GM12878 (cell line): ENCODE data around the gene STIL. TPM values are rescaled to one million over a fixed set of nuclear protein-coding genes. Genes with fewer than 3 reads are reported as not detected.

Experiments
- ATAC-seq: fragments of 200-7000 bp; cut with Tn5 transposase; 3 replicates; pipeline ENCODE4 v1.9.1; 2020; ENCODE audit warnings: mild to moderate bottlenecking, moderate library complexity
- BruUV-seq: library from RNA; stranded (reverse); fragments of 400-500 nt; replicated peaks from 2 replicates; lab custom pipeline; 2021; lab: Mats Ljungman, UMichigan
- CTCF ChIA-PET: fragments of 300-600 bp; sonication (Branson Sonifier 250); formaldehyde crosslinking; extraction: SDS; loops from one replicate; lab custom pipeline; 2021; ENCODE audit warnings: inconsistent platforms; lab: Yijun Ruan, JAX
- POLR2A ChIA-PET: fragments of 350-600 bp; formaldehyde crosslinking; extraction: SDS; loops from one replicate; lab custom pipeline; 2021; ENCODE audit warnings: inconsistent platforms; lab: Charles Lee
- RAD21 ChIA-PET: fragments of 300-600 bp; sonication (Branson Sonifier 250); formaldehyde crosslinking; loops from one replicate; lab custom pipeline; 2023; ENCODE audit warnings: antibody characterized with exemption; ENCODE audit not compliant: unreplicated experiment; lab: Charles Lee
- SMC1A ChIA-PET: fragments of 300-600 bp; sonication (Branson Sonifier 250); formaldehyde crosslinking; loops from one replicate; lab custom pipeline; 2023; ENCODE audit not compliant: unreplicated experiment, uncharacterized antibody; lab: Charles Lee
- DNase-seq: peaks from one replicate; pipeline ENCODE4 v3.0.0-alpha.2; 2011; ENCODE audit warnings: low read depth, low spot score
- FAIRE-seq: peaks from 3 replicates; lab custom pipeline; 2011; peaks lifted over from hg19 to GRCh38; lab: Jason Lieb, UNC
- H2AFZ ChIP-seq: 2 replicates; pipeline ENCODE4 v1.6.0; 2011; ENCODE audit warnings: low read depth, low read length, control low read depth; ENCODE audit not compliant: control insufficient read depth
- H3K27ac ChIP-seq: 2 replicates; pipeline ENCODE4 v1.5.1; 2011; ENCODE audit warnings: control low read depth; ENCODE audit not compliant: control insufficient read depth, insufficient read depth
- H3K27me3 ChIP-seq, 2 experiments: replicated peaks in 1 of 2; 2 replicates each; pipeline versions ENCODE4 v1.6.0 to v1.6.1; 2011; ENCODE audit warnings: low read length in 1 of 2; ENCODE audit not compliant: control insufficient read depth in 2 of 2, insufficient read depth in 2 of 2
- H3K36me3 ChIP-seq, 2 experiments: 2 replicates each; pipeline ENCODE4 v1.5.1; 2011; ENCODE audit warnings: low read length in 1 of 2; ENCODE audit not compliant: control insufficient read depth in 2 of 2, insufficient read depth in 2 of 2
- H3K4me1 ChIP-seq: 2 replicates; pipeline ENCODE4 v1.6.1; 2011; ENCODE audit warnings: mild to moderate bottlenecking, low read length, moderate library complexity, mixed read lengths; ENCODE audit not compliant: control insufficient read depth, insufficient read depth
- H3K4me2 ChIP-seq: 2 replicates; pipeline ENCODE4 v1.6.0; 2011; ENCODE audit warnings: control low read depth; ENCODE audit not compliant: control insufficient read depth, insufficient read depth
- H3K4me3 ChIP-seq: fragments of 200-600 bp; sonication (generic); 2 replicates; pipeline ENCODE4 v1.5.1; 2016
- H3K79me2 ChIP-seq: 2 replicates; pipeline ENCODE4 v1.6.0; 2011; ENCODE audit warnings: low read length; ENCODE audit not compliant: control insufficient read depth, insufficient read depth
- H3K9ac ChIP-seq: 2 replicates; pipeline ENCODE4 v1.8.0; 2011; ENCODE audit warnings: low read length, control low read depth, mixed read lengths; ENCODE audit not compliant: control insufficient read depth, insufficient read depth
- H3K9me3 ChIP-seq: replicated peaks from 3 replicates; pipeline ENCODE4 v1.5.1; 2011; ENCODE audit warnings: mild to moderate bottlenecking, low read length; ENCODE audit not compliant: control insufficient read depth, insufficient read depth
- H4K20me1 ChIP-seq: 2 replicates; pipeline ENCODE4 v1.6.0; 2011; ENCODE audit not compliant: control insufficient read depth, insufficient read depth
- CREB1 ChIP-seq: IDR thresholded peaks from 2 replicates; pipeline ENCODE4 v1.6.1; 2012; ENCODE audit warnings: low read depth, mild to moderate bottlenecking, inconsistent platforms
- E4F1 ChIP-seq: fragments of 450-650 bp; IDR thresholded peaks from 2 replicates; pipeline ENCODE4 v1.6.1; 2018; ENCODE audit warnings: borderline replicate concordance, mild to moderate bottlenecking; ENCODE audit not compliant: partially characterized antibody
- ETV6 ChIP-seq, 2 experiments: fragments of 450-650 bp in 1 of 2; IDR thresholded peaks in 1 of 2; conservative IDR thresholded peaks in 1 of 2; 2 replicates each; pipeline ENCODE4 v1.6.1; 2014; ENCODE audit warnings: antibody characterized with exemption in 1 of 2, borderline replicate concordance in 1 of 2, low read depth in 1 of 2, mild to moderate bottlenecking in 1 of 2, moderate library complexity in 1 of 2
- IRF3 ChIP-seq: fragments of 450-650 bp; IDR thresholded peaks from 2 replicates; pipeline ENCODE4 v1.6.1; 2014; ENCODE audit warnings: mild to moderate bottlenecking
- MLLT1 ChIP-seq: fragments of 450-650 bp; IDR thresholded peaks from 2 replicates; pipeline ENCODE4 v1.6.1; 2016; ENCODE audit warnings: mild to moderate bottlenecking
- MYC ChIP-seq: IDR thresholded peaks from 2 replicates; pipeline ENCODE4 v1.6.1; 2011; ENCODE audit warnings: mild to moderate bottlenecking, low read length, moderate library complexity, inconsistent platforms; ENCODE audit not compliant: insufficient read depth, insufficient replicate concordance, insufficient read length, severe bottlenecking
- PAX5 ChIP-seq: IDR thresholded peaks from 2 replicates; pipeline ENCODE4 v1.6.1; 2011; ENCODE audit warnings: low read depth, low read length, borderline replicate concordance
- RUNX3 ChIP-seq: IDR thresholded peaks from 2 replicates; pipeline ENCODE4 v1.6.1; 2012; ENCODE audit warnings: low read length, inconsistent platforms
- SIX5 ChIP-seq: IDR thresholded peaks from 2 replicates; pipeline ENCODE4 v1.6.1; 2011; ENCODE audit warnings: mild to moderate bottlenecking, low read depth, low read length, moderate library complexity; ENCODE audit not compliant: severe bottlenecking
- STAT1 ChIP-seq: fragments of 450-650 bp; conservative IDR thresholded peaks from 2 replicates; pipeline ENCODE4 v1.6.1; 2014; ENCODE audit warnings: antibody characterized with exemption, mild to moderate bottlenecking
- STAT3 ChIP-seq: IDR thresholded peaks from 2 replicates; pipeline ENCODE4 v1.6.1; 2011; ENCODE audit warnings: low read depth, low read length, improper control_type of control experiment
- ZNF384 ChIP-seq: IDR thresholded peaks from 2 replicates; pipeline ENCODE4 v1.6.1; 2012; ENCODE audit warnings: low read depth, mild to moderate bottlenecking, low read length, improper control_type of control experiment, borderline replicate concordance
- WGBS: methylation state at CpG from one replicate; pipeline ENCODE4 v1.1.6; 2016; ENCODE audit warnings: low lambda C conversion rate; ENCODE audit not compliant: insufficient replicate concordance, insufficient coverage; ENCODE audit errors: missing lambda C conversion rate; 5-methylcytosine and 5-hydroxymethylcytosine counted together
- in situ Hi-C: fragments of 300-500 bp; cut with MboI; formaldehyde crosslinking; loops from 9 replicates; pipeline ENCODE4 v1.14.3; 2018; ENCODE audit warnings: mixed read lengths
- intact Hi-C: fragments of 100-400 bp; cut with micrococcal nuclease; formaldehyde crosslinking; loops from one replicate; pipeline ENCODE4 v1.14.2; 2022; ENCODE audit not compliant: unreplicated experiment
- polyA plus RNA-seq, 11 experiments: library from polyadenylated mRNA; depleted of rRNA in 4 of 11; unstranded in 6 of 11; stranded (reverse) in 5 of 11; fragments of >200 nt; fragmentation: Nextera tagmentation in 4 of 11; fragmentation: Illumina TruSeq in 1 of 11; extraction: Ambion mirVana in 4 of 11; extraction: Trizol in 1 of 11; gene quantifications; 1 replicate in 1 of 11; 2 replicates in 10 of 11; pipeline versions ENCODE4 v1.2.1 to v1.2.3, GENCODE V29; 2011 to 2016; ENCODE audit warnings: inconsistent platforms in 2 of 11, missing spikeins in 2 of 11, low read depth in 1 of 11
- total RNA-seq, 4 experiments: library from RNA; depleted of rRNA in 3 of 4; stranded (reverse); fragments of >200 nt in 3 of 4; fragmentation: Illumina TruSeq in 1 of 4; extraction: Trizol in 1 of 4; gene quantifications; 2 replicates each; pipeline versions ENCODE4 v1.2.1 to v1.2.3, GENCODE V29; 2013 to 2021

The STIL gene
- total and polyA plus RNA-seq, 10 of the 15 experiments (the other 5 are each of a cell fraction or from before 2014, with no cell fraction given), result 6.0 to 35.1 (median 26.5) TPM

GRCh38 chr1:47209091-47209490 lies 104.9 kb downstream of the STIL start (continued):
- TF ChIP-seq STAT3, result no peak
- no peak for TF ChIP-seq MLLT1
- no peak for TF ChIP-seq STAT1
- TF ChIP-seq ZNF384, result no peak

- no peaks in the 10 kb centered on the region for H3K79me2 ChIP-seq
- peaks cover 1 to 3% of the 10 kb centered on the region in 2 experiments for H3K27me3 ChIP-seq
- H2AFZ ChIP-seq, result no peak overlapping the region
- no peak overlapping the region for H3K4me3 ChIP-seq
- H3K4me1 ChIP-seq, result no peaks in the 10 kb centered on the region; the same call in 1 of the 2 replicates
- H3K27ac ChIP-seq, result no peak overlapping the region
- no peaks in the 10 kb centered on the region for H3K9me3 ChIP-seq
- TF ChIP-seq RUNX3, result no peak
- TF ChIP-seq SIX5, result no peak
- no peak for TF ChIP-seq MYC
- no peak for TF ChIP-seq ETV6 (conservative IDR thresholded peaks at IDR 0.05 in 1 of 2, IDR thresholded peaks at IDR 0.05 in 1 of 2; ENCODE audit: borderline replicate concordance in 1 of 2, low read depth in 1 of 2)
- no peak for TF ChIP-seq PAX5
- no peak for TF ChIP-seq E4F1
- no peak for TF ChIP-seq IRF3
- TF ChIP-seq CREB1, result no peak
- 41% methylated on average over 10 of the region's 11 CpGs for WGBS
- intact Hi-C loops, result no loop called here
- no peak for FAIRE-seq
- ChIA-PET CTCF (no interaction called here), RAD21 (no interaction called here), SMC1A (no interaction called here), POLR2A (no interaction called here)
- in situ Hi-C loops, result no loop called here
- H4K20me1 ChIP-seq, result no peaks in the 10 kb centered on the region
- BruUV-seq, result no TSS peak
- no peak overlapping the region for H3K4me2 ChIP-seq
- H3K36me3 ChIP-seq, result no peaks in the 10 kb centered on the region
- DNase-seq, result no peak
- no peak for ATAC-seq
- H3K9ac ChIP-seq, result no peak overlapping the region
Observed at GRCh38 chr1:47208374-47208850, 105.5 kb downstream of the STIL start.
